H9 (cell line): ENCODE results near the gene F12. TPM values are rescaled to one million over a fixed set of nuclear protein-coding genes. Genes with fewer than 3 reads are reported as not detected.

Experiments
- DNase-seq: peaks from one replicate; pipeline ENCODE4 v3.0.0-alpha.2; 2017
- H2AFZ ChIP-seq: one replicate; pipeline ENCODE4 v1.6.1; 2013; ENCODE audit warnings: mild to moderate bottlenecking, low read length, control low read depth, moderate library complexity
- H2AK5ac ChIP-seq: 2 replicates; pipeline ENCODE4 v1.6.1; 2013; ENCODE audit warnings: low read length, control low read depth, mixed read lengths; ENCODE audit not compliant: insufficient read length
- H2BK120ac ChIP-seq: one replicate; pipeline ENCODE4 v1.6.1; 2013; ENCODE audit warnings: low read depth, mild to moderate bottlenecking, low read length, control low read depth, inconsistent platforms; ENCODE audit not compliant: poor library complexity, severe bottlenecking
- H2BK12ac ChIP-seq: 2 replicates; pipeline ENCODE4 v1.6.1; 2013; ENCODE audit warnings: low read length, control low read depth, mixed read lengths, low read depth; ENCODE audit not compliant: insufficient read length
- H2BK15ac ChIP-seq: 2 replicates; pipeline ENCODE4 v1.6.1; 2013; ENCODE audit warnings: low read depth, low read length, control low read depth
- H2BK20ac ChIP-seq: one replicate; pipeline ENCODE4 v1.6.1; 2013; ENCODE audit warnings: low read depth, mild to moderate bottlenecking, low read length, control low read depth, inconsistent platforms; ENCODE audit not compliant: poor library complexity, severe bottlenecking
- H2BK5ac ChIP-seq: 2 replicates; pipeline ENCODE4 v1.6.1; 2013; ENCODE audit warnings: low read length, control low read depth, mixed read lengths; ENCODE audit not compliant: insufficient read length
- H3K14ac ChIP-seq: 2 replicates; pipeline ENCODE4 v1.6.1; 2013; ENCODE audit warnings: low read length, control low read depth; ENCODE audit not compliant: insufficient read depth
- H3K18ac ChIP-seq: 2 replicates; pipeline ENCODE4 v1.6.1; 2013; ENCODE audit warnings: low read depth, mild to moderate bottlenecking, mixed read lengths, low read length, control low read depth; ENCODE audit not compliant: insufficient read length
- H3K23ac ChIP-seq: 2 replicates; pipeline ENCODE4 v1.6.1; 2013; ENCODE audit warnings: low read length, control low read depth, mixed read lengths, low read depth; ENCODE audit not compliant: insufficient read length
- H3K23me2 ChIP-seq: 2 replicates; pipeline ENCODE4 v1.6.1; 2013; ENCODE audit warnings: low read depth, mild to moderate bottlenecking, mixed read lengths, low read length, control low read depth; ENCODE audit not compliant: insufficient read length, poor library complexity, severe bottlenecking
- H3K27ac ChIP-seq: 2 replicates; pipeline ENCODE4 v1.5.1; 2013; ENCODE audit warnings: low read length, control low read depth, mixed read lengths, low read depth; ENCODE audit not compliant: insufficient read length
- H3K27me3 ChIP-seq: 2 replicates; pipeline ENCODE4 v1.6.1; 2013; ENCODE audit warnings: low read length, control low read depth, inconsistent platforms; ENCODE audit not compliant: insufficient read depth
- H3K4ac ChIP-seq: 2 replicates; pipeline ENCODE4 v1.6.1; 2013; ENCODE audit warnings: low read depth, mild to moderate bottlenecking, control low read depth, inconsistent platforms, low read length, moderate library complexity
- H3K4me1 ChIP-seq: 2 replicates; pipeline ENCODE4 v1.6.1; 2013; ENCODE audit warnings: low read length, control low read depth, inconsistent platforms; ENCODE audit not compliant: insufficient read depth
- H3K4me2 ChIP-seq: 2 replicates; pipeline ENCODE4 v1.6.1; 2013; ENCODE audit warnings: low read length, control low read depth, mixed read lengths; ENCODE audit not compliant: insufficient read length, insufficient read depth
- H3K56ac ChIP-seq: 2 replicates; pipeline ENCODE4 v1.6.1; 2013; ENCODE audit warnings: low read depth, mild to moderate bottlenecking, mixed read lengths, low read length, control low read depth; ENCODE audit not compliant: insufficient read length
- H3K79me1 ChIP-seq: 2 replicates; pipeline ENCODE4 v1.6.1; 2013; ENCODE audit warnings: low read depth, mild to moderate bottlenecking, moderate library complexity, low read length, control low read depth, inconsistent platforms; ENCODE audit not compliant: insufficient read depth, poor library complexity, severe bottlenecking
- H3K79me2 ChIP-seq: 2 replicates; pipeline ENCODE4 v1.6.1; 2013; ENCODE audit warnings: low read length, control low read depth, inconsistent platforms; ENCODE audit not compliant: insufficient read depth
- H3K9ac ChIP-seq: 2 replicates; pipeline ENCODE4 v1.6.1; 2013; ENCODE audit warnings: low read length, control low read depth, mixed read lengths; ENCODE audit not compliant: insufficient read length; ENCODE audit errors: extremely low read depth
- H3K9me3 ChIP-seq: one replicate; pipeline ENCODE4 v1.6.1; 2013; ENCODE audit warnings: low read depth, low read length, inconsistent platforms; ENCODE audit not compliant: control insufficient read depth
- H3T11ph ChIP-seq: one replicate; pipeline ENCODE4 v1.6.1; 2013; ENCODE audit warnings: mild to moderate bottlenecking, low read length, control low read depth, inconsistent platforms
- H4K20me1 ChIP-seq: one replicate; pipeline ENCODE4 v1.6.1; 2013; ENCODE audit not compliant: control insufficient read depth, insufficient read length, insufficient read depth
- H4K5ac ChIP-seq: 2 replicates; pipeline ENCODE4 v1.6.1; 2013; ENCODE audit warnings: low read depth, mild to moderate bottlenecking, mixed read lengths, low read length, control low read depth; ENCODE audit not compliant: insufficient read length
- H4K8ac ChIP-seq: replicated peaks from 2 replicates; pipeline ENCODE4 v1.6.1; 2013; ENCODE audit warnings: low read length, control low read depth, mixed read lengths, low read depth; ENCODE audit not compliant: insufficient read length
- H4K91ac ChIP-seq: 2 replicates; pipeline ENCODE4 v1.6.1; 2013; ENCODE audit warnings: low read depth, mild to moderate bottlenecking, moderate library complexity, mixed read lengths, low read length, control low read depth; ENCODE audit not compliant: insufficient read length
- H3K27ac Mint-ChIP-seq, 3 experiments: 2 replicates in 2 of 3; 3 replicates in 1 of 3; pipeline ENCODE4 v1.8.0; 2020 to 2021; ENCODE audit warnings: mixed read lengths in 3 of 3, mild to moderate bottlenecking in 1 of 3, moderate library complexity in 1 of 3
- H3K27me3 Mint-ChIP-seq: 2 replicates; pipeline ENCODE4 v1.8.0; 2021; ENCODE audit warnings: low read depth, mild to moderate bottlenecking, moderate library complexity, mixed read lengths
- H3K36me3 Mint-ChIP-seq, 3 experiments: 2 replicates in 2 of 3; 3 replicates in 1 of 3; pipeline ENCODE4 v1.8.0; 2020 to 2021; ENCODE audit warnings: low read depth in 3 of 3, mixed read lengths in 3 of 3; ENCODE audit not compliant: insufficient read depth in 1 of 3
- H3K4me1 Mint-ChIP-seq, 2 experiments: 2 replicates each; pipeline ENCODE4 v1.8.0; 2020; ENCODE audit warnings: mixed read lengths in 2 of 2
- H3K4me3 Mint-ChIP-seq, 2 experiments: 2 replicates in 1 of 2; 3 replicates in 1 of 2; pipeline ENCODE4 v1.8.0; 2020 to 2021; ENCODE audit warnings: mild to moderate bottlenecking in 2 of 2, mixed read lengths in 2 of 2, moderate library complexity in 1 of 2
- H3K9me3 Mint-ChIP-seq, 2 experiments: 2 replicates in 1 of 2; 3 replicates in 1 of 2; pipeline ENCODE4 v1.8.0; 2020; ENCODE audit warnings: mild to moderate bottlenecking in 2 of 2, mixed read lengths in 2 of 2, moderate library complexity in 1 of 2
- WGBS: extraction: QIAGEN DNeasy Blood & Tissue Kit; methylation state at CpG from one replicate; pipeline ENCODE4 v1.1.7; 2013; ENCODE audit warnings: missing lambda C conversion rate, low lambda C conversion rate, mixed read lengths; ENCODE audit not compliant: insufficient read length; ENCODE audit errors: extremely low coverage; 5-methylcytosine and 5-hydroxymethylcytosine counted together
- total RNA-seq: library from RNA; stranded (reverse); gene quantifications from 2 replicates; pipeline ENCODE4 v1.2.1, GENCODE V29; 2021
- TF ChIP-seq, protein P1 (sequence below): fragments of 200-600 bp; sonication (generic); conservative IDR thresholded peaks from 3 replicates; pipeline ENCODE4 v1.8.0; 2021; ENCODE audit warnings: antibody characterized with exemption, mild to moderate bottlenecking

The F12 gene
- total RNA-seq, 1 experiment from 2014 or later, result 3.5 TPM

DNA sequence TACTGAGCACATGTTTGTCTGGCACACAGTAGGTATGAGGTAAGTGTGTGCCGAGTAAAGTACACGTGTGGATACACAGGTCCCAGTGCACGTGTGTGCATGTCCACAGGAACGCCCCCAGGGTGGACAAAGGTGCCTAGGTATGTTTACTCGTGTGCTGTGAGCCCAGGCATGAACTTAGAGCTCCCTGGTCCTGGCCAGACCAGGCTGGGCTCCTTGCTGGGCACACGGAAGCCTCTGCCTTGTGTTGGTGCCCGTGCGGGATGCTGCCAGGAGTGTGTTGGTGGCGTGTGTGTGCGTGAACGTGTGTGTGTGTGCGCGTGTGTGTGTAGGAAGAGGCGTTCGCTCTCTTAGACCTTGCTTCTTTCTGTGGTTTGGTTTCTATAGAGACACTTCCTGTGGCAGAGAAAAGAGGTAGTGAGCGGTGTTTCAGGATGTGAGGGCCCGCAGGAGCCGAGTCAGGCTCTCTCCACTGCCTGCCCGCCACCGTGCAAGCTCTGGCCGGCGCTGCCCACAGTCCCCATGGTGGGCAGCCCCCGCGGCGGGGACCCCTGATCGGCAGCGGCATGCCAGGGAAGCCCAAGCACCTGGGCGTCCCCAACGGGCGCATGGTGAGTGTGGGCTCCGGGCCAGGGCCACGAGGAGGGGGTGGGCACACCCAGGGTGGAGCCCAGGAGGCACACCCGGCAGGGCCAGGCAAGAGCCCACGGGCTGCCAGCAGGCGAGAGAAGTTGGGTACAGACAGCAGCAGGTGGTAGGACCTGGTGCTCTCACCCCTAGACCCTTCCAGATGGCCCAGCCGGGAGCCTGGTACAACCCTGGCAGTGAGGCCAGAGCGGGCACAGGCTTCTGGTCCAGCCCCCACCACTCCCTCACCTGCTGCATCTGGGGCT is 51.7 kb downstream of the F12 start, which contains the start of gene RGS14:
RGS14 (plus strand) TSS at position 466 of the 893 bp plus-strand sequence; CDS start at position 567, 101 bp downstream.
- no peak within 1 kb of the TSS for H2BK5ac ChIP-seq
- peaks cover 9 to 13% of the 10 kb centered on the region in 2 experiments for H3K4me1 Mint-ChIP-seq
- TF ChIP-seq, protein P1, sequence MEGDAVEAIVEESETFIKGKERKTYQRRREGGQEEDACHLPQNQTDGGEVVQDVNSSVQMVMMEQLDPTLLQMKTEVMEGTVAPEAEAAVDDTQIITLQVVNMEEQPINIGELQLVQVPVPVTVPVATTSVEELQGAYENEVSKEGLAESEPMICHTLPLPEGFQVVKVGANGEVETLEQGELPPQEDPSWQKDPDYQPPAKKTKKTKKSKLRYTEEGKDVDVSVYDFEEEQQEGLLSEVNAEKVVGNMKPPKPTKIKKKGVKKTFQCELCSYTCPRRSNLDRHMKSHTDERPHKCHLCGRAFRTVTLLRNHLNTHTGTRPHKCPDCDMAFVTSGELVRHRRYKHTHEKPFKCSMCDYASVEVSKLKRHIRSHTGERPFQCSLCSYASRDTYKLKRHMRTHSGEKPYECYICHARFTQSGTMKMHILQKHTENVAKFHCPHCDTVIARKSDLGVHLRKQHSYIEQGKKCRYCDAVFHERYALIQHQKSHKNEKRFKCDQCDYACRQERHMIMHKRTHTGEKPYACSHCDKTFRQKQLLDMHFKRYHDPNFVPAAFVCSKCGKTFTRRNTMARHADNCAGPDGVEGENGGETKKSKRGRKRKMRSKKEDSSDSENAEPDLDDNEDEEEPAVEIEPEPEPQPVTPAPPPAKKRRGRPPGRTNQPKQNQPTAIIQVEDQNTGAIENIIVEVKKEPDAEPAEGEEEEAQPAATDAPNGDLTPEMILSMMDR, result no peak
- no peak within 1 kb of the TSS for H3K9ac ChIP-seq
- H4K5ac ChIP-seq, result no peak within 1 kb of the TSS
- no peak within 1 kb of the TSS for H4K91ac ChIP-seq
- H3K79me2 ChIP-seq, result no peaks in the 10 kb centered on the region
- H2BK120ac ChIP-seq, result no peak within 1 kb of the TSS
- H3K27ac ChIP-seq, result no peak within 1 kb of the TSS
- no peak within 1 kb of the TSS for H3T11ph ChIP-seq
- no peaks in the 10 kb centered on the region for H3K9me3 ChIP-seq
- no peak within 1 kb of the TSS; the same call in 1 of the 2 replicates for H3K14ac ChIP-seq
- H2AK5ac ChIP-seq, result no peak within 1 kb of the TSS
- no peak within 1 kb of the TSS for H4K8ac ChIP-seq
- H3K4me3 Mint-ChIP-seq, result peak within 1 kb of the TSS in 1 of 2 experiments; percentile 6; a peak in 1 of 5 replicates
- no peaks in the 10 kb centered on the region for H3K23me2 ChIP-seq
- DNase-seq, result no peak
- no peaks in the 10 kb centered on the region for H3K27me3 ChIP-seq
- no peak within 1 kb of the TSS for H2BK12ac ChIP-seq
- no peak within 1 kb of the TSS for H3K18ac ChIP-seq
- H3K27me3 Mint-ChIP-seq, result peaks cover 58% of the 10 kb centered on the region
- H3K4ac ChIP-seq, result no peak within 1 kb of the TSS
- no peak within 1 kb of the TSS for H3K23ac ChIP-seq
- no peaks in the 10 kb centered on the region for H4K20me1 ChIP-seq
- H2BK15ac ChIP-seq, result no peak within 1 kb of the TSS
- H3K4me2 ChIP-seq, result no peak within 1 kb of the TSS
- WGBS, result no CpG with 5 or more reads among the region's 37 CpGs
- peak within 1 kb of the TSS in 1 of 3 experiments; percentile 40; a peak in 2 of 7 replicates for H3K27ac Mint-ChIP-seq
- no peak within 1 kb of the TSS for H3K56ac ChIP-seq
- H3K9me3 Mint-ChIP-seq, result peaks cover 3 to 4% of the 10 kb centered on the region in 2 experiments; a peak in 4 of 5 replicates
- no peaks in the 10 kb centered on the region for H3K36me3 Mint-ChIP-seq
- H2BK20ac ChIP-seq, result no peak within 1 kb of the TSS
- H3K79me1 ChIP-seq, result no peaks in the 10 kb centered on the region
- no peak within 1 kb of the TSS for H2AFZ ChIP-seq
- peaks cover 4% of the 10 kb centered on the region; the same call in 1 of the 2 replicates for H3K4me1 ChIP-seq
